Activated T-cell treated with anti-CD3 and anti-CD28 coated beads, Interleukin-2, amount 50 U/mL, for 4 hours (primary cell): ENCODE data around the gene CXCL9. TPM values are rescaled to one million over a fixed set of nuclear protein-coding genes. Genes with fewer than 3 reads are reported as not detected.
"Not testable (repeated sequence)": the region's sequence is repeated elsewhere in the genome, so short reads cannot be mapped to it uniquely, and the experiment has no call there.

ENCODE experiments used
- ATAC-seq, 2 donors: fragments of 200-7000 bp; cut with Tn5 transposase; one replicate each; pipeline ENCODE4 v1.10.0; 2021
- DNase-seq: peaks from one replicate; pipeline ENCODE4 v3.0.0-alpha.2; 2020
- H3K27me3 Mint-ChIP-seq: one replicate; pipeline ENCODE4 v1.8.0; 2021; ENCODE audit warnings: low read depth, mixed read lengths
- H3K36me3 Mint-ChIP-seq: one replicate; pipeline ENCODE4 v1.8.0; 2022; ENCODE audit warnings: mixed read lengths; ENCODE audit not compliant: insufficient read depth
- H3K4me1 Mint-ChIP-seq: one replicate; pipeline ENCODE4 v1.8.0; 2021; ENCODE audit warnings: low read depth, mixed read lengths
- H3K4me3 Mint-ChIP-seq: one replicate; pipeline ENCODE4 v1.8.0; 2021; ENCODE audit warnings: mild to moderate bottlenecking, moderate library complexity, mixed read lengths
- H3K9me3 Mint-ChIP-seq: one replicate; pipeline ENCODE4 v1.8.0; 2021; ENCODE audit warnings: mixed read lengths
- total RNA-seq, 3 donors: library from RNA; stranded (reverse); gene quantifications; one replicate each; pipeline ENCODE4 v1.2.1, GENCODE V29; 2021

The CXCL9 gene
- total RNA-seq, 3 donors from 2014 or later, result 13.0 to 65.1 (median 15.1) TPM

- Mint-ChIP-seq H3K36me3 (no peaks in the 10 kb centered on the region), H3K27me3 (peaks cover 11% of the 10 kb centered on the region), H3K9me3 (no peaks in the 10 kb centered on the region), H3K4me3 (no peak overlapping the region), H3K4me1 (no peaks in the 10 kb centered on the region)
- DNase-seq, result no peak
- no peak for ATAC-seq
Observed at GRCh38 chr4:76001700-76002099, 5.6 kb downstream of the CXCL9 start.

DNA sequence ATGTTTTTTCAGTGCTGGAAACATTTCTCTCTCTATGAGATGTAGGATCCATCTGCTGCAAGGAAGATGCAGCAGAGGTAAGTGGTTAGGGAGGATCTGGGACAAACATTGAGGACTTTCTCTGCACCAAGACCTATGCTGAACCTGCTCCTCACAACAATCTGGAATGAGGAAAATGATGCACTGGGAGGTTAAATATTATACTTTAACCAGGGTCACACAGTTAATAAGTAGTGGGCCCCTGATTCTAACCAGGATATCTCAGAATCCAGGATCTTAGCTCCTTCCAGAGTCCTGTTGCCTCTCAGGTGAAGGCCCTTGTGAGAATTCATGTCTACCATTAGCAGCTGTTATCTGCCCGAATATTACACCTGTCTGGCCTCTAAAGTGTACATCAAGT is 7.0 kb downstream of the CXCL9 start:
- H3K36me3 Mint-ChIP-seq, result no peaks in the 10 kb centered on the region
- H3K4me3 Mint-ChIP-seq, result no peak overlapping the region
- H3K4me1 Mint-ChIP-seq, result no peaks in the 10 kb centered on the region
- ATAC-seq (no peak), DNase-seq (no peak)
- peaks cover 9% of the 10 kb centered on the region for H3K27me3 Mint-ChIP-seq
- no peaks in the 10 kb centered on the region for H3K9me3 Mint-ChIP-seq

- not testable (repeated sequence) for ATAC-seq, H3K27me3 Mint-ChIP-seq, H3K36me3 Mint-ChIP-seq, H3K9me3 Mint-ChIP-seq, H3K4me1 Mint-ChIP-seq, H3K4me3 Mint-ChIP-seq, DNase-seq
Observed at GRCh38 chr4:75998525-75999147, 8.7 kb downstream of the CXCL9 start.

DNA sequence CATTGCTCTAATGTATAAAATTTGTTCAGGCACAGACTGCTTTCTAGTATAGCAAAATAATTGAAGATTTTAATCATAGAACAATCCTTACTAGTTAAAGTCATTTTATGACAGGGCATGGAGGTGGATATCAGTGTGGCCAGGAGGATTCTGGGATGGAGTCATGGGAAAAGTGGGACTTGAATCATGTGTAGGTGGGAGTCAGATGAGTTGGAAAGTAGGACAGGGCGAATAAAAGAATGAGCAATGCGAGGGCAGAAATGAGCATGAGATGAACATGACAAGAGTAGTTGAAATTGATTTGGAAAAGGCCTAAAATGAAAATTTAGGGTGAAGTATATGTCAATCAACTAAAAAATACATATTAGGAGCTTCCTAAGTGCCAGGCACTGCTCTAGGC is 9.4 kb downstream of the CXCL9 start:
- H3K4me3 Mint-ChIP-seq, result no peak overlapping the region
- H3K36me3 Mint-ChIP-seq, result no peaks in the 10 kb centered on the region
- DNase-seq, result no peak
- no peaks in the 10 kb centered on the region for H3K9me3 Mint-ChIP-seq
- no peak for ATAC-seq
- H3K4me1 Mint-ChIP-seq, result no peaks in the 10 kb centered on the region
- peaks cover 5% of the 10 kb centered on the region for H3K27me3 Mint-ChIP-seq

- no peaks in the 10 kb centered on the region for H3K4me1 Mint-ChIP-seq
- no peak overlapping the region for H3K4me3 Mint-ChIP-seq
- H3K9me3 Mint-ChIP-seq, result no peaks in the 10 kb centered on the region
- ATAC-seq, result no peak
- H3K36me3 Mint-ChIP-seq, result no peaks in the 10 kb centered on the region
- no peaks in the 10 kb centered on the region for H3K27me3 Mint-ChIP-seq
- no peak for DNase-seq
Observed at GRCh38 chr4:75997081-75997480, 10.2 kb downstream of the CXCL9 start.

DNA sequence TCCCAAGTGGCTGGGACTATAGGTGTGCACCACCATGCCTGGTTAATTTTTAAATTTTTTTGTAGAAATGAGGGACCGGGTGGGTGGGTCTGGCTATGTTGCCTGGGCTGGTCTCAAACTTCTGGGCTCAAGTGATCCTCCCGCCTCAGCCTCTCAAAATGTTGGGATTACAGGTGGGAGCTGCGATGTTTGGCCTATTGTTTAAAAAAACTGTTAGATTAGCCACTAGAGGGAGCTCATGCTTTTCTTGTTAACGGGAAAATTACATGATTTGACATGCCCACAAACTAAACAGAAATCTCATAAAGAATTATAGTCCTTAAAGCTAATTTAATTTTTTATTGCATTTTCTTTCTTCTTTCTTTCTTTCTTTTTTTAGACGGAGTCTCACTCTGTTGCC is 11.6 kb downstream of the CXCL9 start:
- no peak for DNase-seq
- Mint-ChIP-seq H3K27me3 (no peaks in the 10 kb centered on the region), H3K4me3 (no peak overlapping the region)

GRCh38 chr4:75992462-75992861 is 14.8 kb downstream of the CXCL9 start:
- no peak overlapping the region for H3K4me3 Mint-ChIP-seq
- H3K27me3 Mint-ChIP-seq, result no peaks in the 10 kb centered on the region
- no peaks in the 10 kb centered on the region for H3K9me3 Mint-ChIP-seq

More for the DNA sequence above, 11.6 kb downstream of the CXCL9 start:
- H3K4me1 Mint-ChIP-seq, result peaks cover 6% of the 10 kb centered on the region
- no peaks in the 10 kb centered on the region for H3K9me3 Mint-ChIP-seq
- no peak for ATAC-seq
- no peaks in the 10 kb centered on the region for H3K36me3 Mint-ChIP-seq

GRCh38 chr4:75989846-75990528 is 17.3 kb downstream of the CXCL9 start:
- ATAC-seq (peak; percentile 8 to 11), DNase-seq (no peak)
- H3K4me3 Mint-ChIP-seq, result peak overlapping the region; percentile 96

More at GRCh38 chr4:75992462-75992861, 14.8 kb downstream of the CXCL9 start:
- no peak for DNase-seq
- Mint-ChIP-seq H3K36me3 (peaks cover 13% of the 10 kb centered on the region), H3K4me1 (peaks cover 26% of the 10 kb centered on the region)
- ATAC-seq, result no peak

DNA sequence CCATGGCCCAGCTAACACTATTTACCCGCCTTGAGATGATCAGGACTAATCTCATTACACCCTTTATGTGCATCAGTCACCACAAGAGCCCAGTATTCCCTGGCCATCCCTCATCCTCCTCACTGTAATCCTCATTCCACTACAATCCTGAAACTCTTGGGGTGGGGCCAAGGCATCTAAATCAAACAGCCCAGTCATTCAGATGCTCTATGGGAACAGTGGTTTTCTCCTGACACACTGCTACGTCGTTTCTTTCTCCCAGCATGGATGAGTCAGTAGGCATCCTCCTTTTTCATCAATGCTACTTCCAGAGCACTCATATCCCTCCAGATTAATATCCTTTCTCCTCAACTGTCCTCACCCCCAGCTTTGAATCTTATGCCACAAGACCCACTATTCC is 22.2 kb downstream of the CXCL9 start:
- no peaks in the 10 kb centered on the region for H3K9me3 Mint-ChIP-seq
- peaks cover 40% of the 10 kb centered on the region for H3K36me3 Mint-ChIP-seq
- ATAC-seq (no peak), DNase-seq (no peak)
- peaks cover 20% of the 10 kb centered on the region for H3K4me1 Mint-ChIP-seq
- no peaks in the 10 kb centered on the region for H3K27me3 Mint-ChIP-seq
- no peak overlapping the region for H3K4me3 Mint-ChIP-seq

More at GRCh38 chr4:75989846-75990528, 17.3 kb downstream of the CXCL9 start:
- H3K9me3 Mint-ChIP-seq, result no peaks in the 10 kb centered on the region
- H3K36me3 Mint-ChIP-seq, result peaks cover 13% of the 10 kb centered on the region
- H3K27me3 Mint-ChIP-seq, result no peaks in the 10 kb centered on the region
- peaks cover 26% of the 10 kb centered on the region for H3K4me1 Mint-ChIP-seq

GRCh38 chr4:75980576-75980975 is 26.7 kb downstream of the CXCL9 start:
- ATAC-seq (no peak), DNase-seq (no peak)
- no peaks in the 10 kb centered on the region for H3K27me3 Mint-ChIP-seq
- H3K36me3 Mint-ChIP-seq, result peaks cover 46% of the 10 kb centered on the region
- no peak overlapping the region for H3K4me3 Mint-ChIP-seq
- no peaks in the 10 kb centered on the region for H3K9me3 Mint-ChIP-seq
- no peaks in the 10 kb centered on the region for H3K4me1 Mint-ChIP-seq

GRCh38 chr4:75976177-75976576 is 31.1 kb downstream of the CXCL9 start:
- H3K27me3 Mint-ChIP-seq, result no peaks in the 10 kb centered on the region
- no peak for ATAC-seq
- H3K9me3 Mint-ChIP-seq, result no peaks in the 10 kb centered on the region
- no peak for DNase-seq
- no peak overlapping the region for H3K4me3 Mint-ChIP-seq
- H3K36me3 Mint-ChIP-seq, result peaks cover 47% of the 10 kb centered on the region
- no peaks in the 10 kb centered on the region for H3K4me1 Mint-ChIP-seq

DNA sequence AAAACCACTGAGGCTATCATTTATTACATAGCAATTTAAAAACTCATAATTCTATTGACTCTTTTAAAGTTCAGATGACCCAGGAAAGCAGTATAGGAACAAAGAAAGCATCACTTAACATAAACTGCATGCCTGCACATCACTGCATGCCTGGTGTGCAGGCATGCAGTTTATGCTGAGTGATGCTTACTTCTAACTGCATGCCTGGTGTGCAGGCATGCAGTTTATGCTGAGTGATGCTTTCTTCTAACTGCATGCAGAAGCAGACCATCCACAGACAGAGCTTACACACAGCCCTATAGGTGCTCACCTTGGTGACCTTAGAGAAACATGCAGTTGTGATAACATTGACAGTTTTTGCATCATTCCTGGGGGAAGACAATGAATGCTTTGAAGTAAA is 33.5 kb downstream of the CXCL9 start:
- ATAC-seq, result no peak
- no peak overlapping the region for H3K4me3 Mint-ChIP-seq
- no peaks in the 10 kb centered on the region for H3K9me3 Mint-ChIP-seq

GRCh38 chr4:75968084-75968483 is 39.2 kb downstream of the CXCL9 start:
- H3K27me3 Mint-ChIP-seq, result no peaks in the 10 kb centered on the region
- H3K9me3 Mint-ChIP-seq, result peaks cover 12% of the 10 kb centered on the region
- DNase-seq (no peak), ATAC-seq (no peak)
- H3K4me3 Mint-ChIP-seq, result no peak overlapping the region
- no peaks in the 10 kb centered on the region for H3K4me1 Mint-ChIP-seq
- H3K36me3 Mint-ChIP-seq, result peaks cover 75% of the 10 kb centered on the region

More for the DNA sequence above, 33.5 kb downstream of the CXCL9 start:
- Mint-ChIP-seq H3K27me3 (no peaks in the 10 kb centered on the region), H3K36me3 (peaks cover 53% of the 10 kb centered on the region), H3K4me1 (no peaks in the 10 kb centered on the region)
- no peak for DNase-seq

DNA sequence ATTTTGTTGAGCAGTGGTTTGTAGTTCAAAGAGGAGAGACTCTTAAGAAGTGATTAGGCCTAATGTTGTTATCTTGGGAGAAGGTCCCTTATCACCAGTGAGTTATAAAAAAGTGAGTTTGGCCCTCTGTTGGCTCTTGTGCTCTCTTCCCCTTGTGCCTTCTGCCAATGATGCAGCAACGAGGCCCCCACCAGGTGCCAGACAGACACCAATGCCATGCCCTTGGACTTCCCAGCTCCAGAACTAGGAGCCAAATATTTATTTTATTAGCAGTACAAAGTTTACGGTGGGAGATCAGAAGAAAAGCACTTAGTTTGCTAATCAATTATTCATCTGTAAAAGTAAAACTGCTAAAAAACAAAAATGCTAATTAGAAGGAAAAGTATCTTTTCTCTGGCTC is 43.8 kb downstream of the CXCL9 start:
- no peak overlapping the region for H3K4me3 Mint-ChIP-seq
- H3K9me3 Mint-ChIP-seq, result peaks cover 12% of the 10 kb centered on the region
- no peaks in the 10 kb centered on the region for H3K27me3 Mint-ChIP-seq
- DNase-seq (no peak), ATAC-seq (no peak)
- H3K4me1 Mint-ChIP-seq, result no peaks in the 10 kb centered on the region
- H3K36me3 Mint-ChIP-seq, result peaks cover 80% of the 10 kb centered on the region

GRCh38 chr4:75962072-75962471 is 45.2 kb downstream of the CXCL9 start:
- H3K4me3 Mint-ChIP-seq, ATAC-seq, DNase-seq, H3K4me1 Mint-ChIP-seq, H3K27me3 Mint-ChIP-seq: not testable (repeated sequence)
- Mint-ChIP-seq H3K36me3 (peaks cover 83% of the 10 kb centered on the region), H3K9me3 (peaks cover 12% of the 10 kb centered on the region)
